HG03025 (cell line): ENCODE results near the gene ARHGEF7.

ENCODE experiments used
- ATAC-seq: cut with Tn5 transposase; IDR thresholded peaks from one replicate; pipeline ENCODE4 v1.9.1; 2021; ENCODE audit warnings: mild to moderate bottlenecking, moderate library complexity; ENCODE audit not compliant: unreplicated experiment, low FRiP score

The ARHGEF7 gene

GRCh38 chr13:111317571-111318345 is 202.6 kb downstream of the ARHGEF7 start:
- ATAC-seq, result no peak

- no peak for ATAC-seq
These were observed 203.3 kb downstream of the ARHGEF7 start for GRCh38 chr13:111318386-111318785.

DNA sequence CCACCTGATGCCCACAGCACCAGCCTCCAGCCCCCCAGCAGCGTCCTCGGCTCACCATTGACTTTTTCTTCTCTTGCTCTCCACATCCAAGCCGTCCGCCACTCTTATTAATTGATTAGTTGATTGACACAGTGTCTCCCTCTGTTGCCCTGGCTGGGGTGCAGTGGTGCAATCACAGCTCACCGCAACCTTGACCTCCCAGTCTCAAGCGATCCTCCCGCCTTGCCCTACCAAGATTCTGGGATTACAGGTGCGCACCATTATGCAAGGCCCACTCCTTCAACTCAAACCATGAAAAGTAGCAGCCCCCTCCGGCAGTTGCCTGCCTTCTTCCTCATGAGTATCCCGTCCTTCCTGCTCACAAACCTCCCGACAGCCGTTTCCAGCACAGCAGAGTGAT is 204.4 kb downstream of the ARHGEF7 start:
- ATAC-seq, result no peak

- no peak for ATAC-seq
These were observed 205.1 kb downstream of the ARHGEF7 start, which contains the start of gene TEX29 for GRCh38 chr13:111319998-111320911. Gene TEX29 (plus strand): TSS chr13:111320642. CDS start chr13:111320891, 249 bp downstream.

- no peak for ATAC-seq
These were observed 207.1 kb downstream of the ARHGEF7 start for GRCh38 chr13:111322001-111322915.

DNA sequence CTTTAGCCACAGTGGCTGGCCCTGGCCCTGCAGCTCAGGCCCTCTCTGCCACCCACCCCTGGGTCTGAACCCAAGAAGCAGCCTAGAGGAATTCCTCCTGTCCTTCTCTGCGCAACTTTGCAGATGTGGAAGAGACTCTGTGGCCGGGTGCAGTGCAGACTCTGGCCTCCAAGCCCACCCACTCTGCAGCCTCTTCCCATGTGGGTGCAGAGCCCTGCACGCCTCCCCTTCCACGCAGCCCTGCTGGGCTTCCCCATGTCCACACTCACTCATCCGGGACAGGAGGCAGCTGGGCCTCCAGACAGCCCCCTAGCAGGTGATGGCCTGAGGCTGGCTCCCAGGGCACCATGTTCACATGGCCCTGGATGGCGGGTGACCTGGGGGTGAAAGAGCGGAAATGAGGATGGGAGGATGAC is 207.8 kb downstream of the ARHGEF7 start:
- ATAC-seq, result no peak

- ATAC-seq, result no peak
These were observed 208.4 kb downstream of the ARHGEF7 start for GRCh38 chr13:111323549-111323948.

DNA sequence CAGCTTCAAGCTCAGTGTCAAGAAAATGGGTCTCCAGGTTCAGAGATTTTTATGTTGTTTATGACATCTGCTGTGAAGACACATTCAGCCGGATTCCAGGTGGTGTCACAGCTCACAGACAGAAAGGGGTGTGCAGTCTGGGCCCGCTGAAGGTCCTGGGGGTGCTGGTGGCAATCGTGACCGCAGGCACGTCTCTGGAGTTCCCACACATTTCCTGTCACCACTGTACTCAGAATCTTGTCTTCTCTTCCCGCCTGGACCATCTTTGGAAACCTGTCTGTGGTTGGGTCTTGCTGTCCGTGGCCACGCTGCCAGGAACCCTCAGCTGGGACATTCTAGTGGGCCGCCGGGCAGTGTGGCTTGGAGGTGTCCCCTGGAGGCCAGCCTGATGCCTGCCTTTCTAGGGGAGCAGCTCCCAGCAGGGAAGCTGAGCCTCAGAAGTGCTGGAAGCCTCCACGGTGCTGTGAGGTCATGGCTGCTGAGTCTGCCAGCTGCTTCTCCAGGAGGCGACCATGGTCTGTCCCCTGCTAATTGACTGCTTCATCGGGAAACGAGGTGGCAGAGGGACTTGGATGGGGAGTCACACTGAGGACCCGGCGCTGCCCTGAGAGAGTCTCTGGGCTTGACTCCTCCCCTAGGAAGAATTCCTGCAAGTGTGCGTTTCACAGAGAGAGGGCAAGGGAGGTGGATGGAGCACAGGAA is 209.0 kb downstream of the ARHGEF7 start:
- no peak for ATAC-seq

DNA sequence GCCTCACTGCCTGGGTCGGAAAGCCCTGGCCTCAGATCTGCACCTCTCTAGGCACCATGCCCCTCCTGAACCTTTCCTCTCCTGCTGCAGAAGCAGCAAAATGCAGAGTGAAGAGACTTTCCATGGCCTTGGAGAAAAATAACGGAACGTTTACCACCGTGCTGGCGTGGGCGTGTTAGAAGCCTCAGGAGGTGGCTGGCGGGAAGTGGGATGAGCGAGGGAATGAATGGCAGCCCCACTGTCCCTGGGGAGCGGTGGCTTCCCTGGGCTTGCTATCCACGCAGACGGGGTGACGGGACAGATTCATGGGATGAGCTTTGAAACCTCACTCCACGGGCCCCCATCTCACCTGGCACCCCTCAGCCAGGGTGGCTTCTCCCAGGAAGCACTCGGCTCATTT is 209.6 kb downstream of the ARHGEF7 start:
- no peak for ATAC-seq

GRCh38 chr13:111325146-111325890 is 210.2 kb downstream of the ARHGEF7 start:
- no peak for ATAC-seq

DNA sequence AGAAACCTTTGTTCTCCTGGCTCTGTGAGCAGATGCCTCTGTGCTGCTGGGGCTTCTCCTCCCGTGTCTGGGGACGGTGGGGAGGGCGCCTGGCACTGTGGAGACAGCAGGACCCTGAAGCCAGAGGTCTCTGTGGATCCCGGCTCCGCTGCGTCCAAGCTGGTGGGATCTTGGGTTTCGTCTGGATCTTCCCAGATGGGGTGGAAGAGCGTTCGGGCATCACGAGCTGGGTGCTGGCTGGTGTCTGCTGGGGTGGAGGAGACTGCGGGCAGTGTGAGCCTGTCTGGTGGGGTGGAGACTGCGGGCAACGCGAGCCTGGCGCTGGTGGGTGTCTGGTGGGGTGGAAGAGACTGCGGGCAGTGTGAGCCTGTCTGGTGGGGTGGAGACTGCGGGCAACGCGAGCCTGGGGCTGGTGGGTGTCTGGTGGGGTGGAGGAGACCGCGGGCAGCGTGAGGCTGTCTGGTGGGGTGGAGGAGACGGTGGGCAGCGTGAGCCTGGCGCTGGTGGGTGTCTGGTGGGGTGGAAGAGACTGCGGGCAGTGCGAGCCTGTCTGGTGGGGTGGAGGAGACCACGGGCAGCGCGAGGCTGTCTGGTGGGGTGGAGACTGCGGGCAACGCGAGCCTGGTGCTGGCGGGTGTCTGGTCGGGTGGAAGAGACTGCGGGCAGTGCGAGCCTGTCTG is 211.0 kb downstream of the ARHGEF7 start:
- ATAC-seq, result no peak

DNA sequence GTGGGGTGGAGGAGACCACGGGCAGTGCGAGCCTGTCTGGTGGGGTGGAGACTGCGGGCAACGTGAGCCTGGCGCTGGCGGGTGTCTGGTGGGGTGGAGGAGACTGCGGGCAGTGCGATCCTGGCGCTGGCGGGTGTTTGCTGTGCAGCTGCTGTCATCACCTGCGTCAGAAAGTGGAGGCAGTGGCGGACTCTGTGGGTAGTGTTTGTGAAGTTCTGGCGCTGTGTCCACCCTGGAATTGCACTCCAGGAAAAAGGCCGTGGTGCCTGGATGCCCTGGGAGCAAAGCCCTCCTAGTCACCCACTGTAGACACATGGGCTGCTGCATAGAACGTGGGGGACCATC is 211.5 kb downstream of the ARHGEF7 start:
- ATAC-seq, result no peak

GRCh38 chr13:111326981-111327642 is 212.0 kb downstream of the ARHGEF7 start:
- ATAC-seq, result no peak

- no peak for ATAC-seq
These were observed 212.8 kb downstream of the ARHGEF7 start for GRCh38 chr13:111327730-111328573.

DNA sequence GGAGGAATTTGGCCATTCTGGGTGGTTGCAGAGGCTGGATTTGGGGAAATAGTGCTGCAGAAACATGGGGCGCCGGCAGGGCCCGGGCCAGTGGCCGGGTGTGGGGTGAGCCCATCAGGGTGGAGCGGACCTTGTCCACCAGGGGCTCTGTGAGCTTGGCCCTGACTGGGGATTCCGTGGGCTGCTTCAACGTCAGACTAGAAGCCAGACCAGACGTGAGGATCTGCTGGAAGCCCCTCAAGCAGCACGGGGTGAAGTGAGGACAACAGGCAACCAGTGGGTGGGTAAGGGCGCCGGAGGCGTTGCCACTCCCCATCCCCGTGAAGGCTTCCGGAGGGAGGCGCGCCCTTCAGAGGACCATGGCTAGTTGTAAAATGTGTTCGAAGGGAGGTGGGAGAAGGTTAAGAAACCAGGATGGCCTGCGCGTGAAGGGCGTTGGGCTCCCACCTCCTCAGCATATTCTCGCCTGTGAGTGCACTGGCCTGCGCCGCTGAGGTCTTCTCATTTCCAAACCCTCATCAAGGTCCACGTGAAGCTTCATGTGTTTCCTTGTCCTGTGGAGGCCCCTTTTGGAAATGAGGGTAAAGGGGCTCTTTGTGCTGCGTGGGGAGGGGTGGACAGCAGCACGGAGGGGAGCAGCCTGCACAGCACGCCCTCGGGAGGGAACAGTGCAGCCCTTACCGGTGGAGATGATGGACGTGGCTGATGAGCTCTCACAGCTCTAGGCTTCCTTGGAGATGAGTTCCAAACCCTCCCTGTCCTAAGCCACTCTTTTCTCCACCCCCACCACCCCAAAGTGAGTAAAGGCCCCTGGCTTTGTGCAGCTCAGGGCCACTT is 213.7 kb downstream of the ARHGEF7 start:
- no peak for ATAC-seq

- ATAC-seq, result no peak
These were observed 214.5 kb downstream of the ARHGEF7 start for GRCh38 chr13:111329641-111330040.
